ENCODE results near the gene TBC1D22A.

TBC1D22A gene

DNA sequence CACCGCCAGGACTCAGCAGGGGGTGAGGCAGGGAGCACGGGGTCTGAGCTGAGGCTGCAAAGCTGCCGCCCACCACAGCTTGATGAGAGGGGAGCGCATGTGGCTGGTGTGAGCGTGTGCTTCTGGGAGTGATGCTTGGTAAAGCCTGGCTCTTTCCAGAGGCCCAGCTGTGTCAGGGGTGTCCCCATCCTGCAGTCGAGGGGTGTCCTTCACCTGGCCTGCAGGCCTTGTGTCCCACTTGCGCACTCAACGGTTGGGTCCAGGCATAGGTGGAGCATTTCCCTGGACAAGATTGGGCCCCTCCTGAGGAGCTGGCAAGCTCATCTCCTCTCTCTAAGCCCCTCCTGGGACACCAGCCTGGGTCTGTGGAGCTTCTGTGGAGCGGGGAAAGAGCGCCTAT lies 273.9 kb downstream of the TBC1D22A start:
- TF ChIP-seq, protein P1, sequence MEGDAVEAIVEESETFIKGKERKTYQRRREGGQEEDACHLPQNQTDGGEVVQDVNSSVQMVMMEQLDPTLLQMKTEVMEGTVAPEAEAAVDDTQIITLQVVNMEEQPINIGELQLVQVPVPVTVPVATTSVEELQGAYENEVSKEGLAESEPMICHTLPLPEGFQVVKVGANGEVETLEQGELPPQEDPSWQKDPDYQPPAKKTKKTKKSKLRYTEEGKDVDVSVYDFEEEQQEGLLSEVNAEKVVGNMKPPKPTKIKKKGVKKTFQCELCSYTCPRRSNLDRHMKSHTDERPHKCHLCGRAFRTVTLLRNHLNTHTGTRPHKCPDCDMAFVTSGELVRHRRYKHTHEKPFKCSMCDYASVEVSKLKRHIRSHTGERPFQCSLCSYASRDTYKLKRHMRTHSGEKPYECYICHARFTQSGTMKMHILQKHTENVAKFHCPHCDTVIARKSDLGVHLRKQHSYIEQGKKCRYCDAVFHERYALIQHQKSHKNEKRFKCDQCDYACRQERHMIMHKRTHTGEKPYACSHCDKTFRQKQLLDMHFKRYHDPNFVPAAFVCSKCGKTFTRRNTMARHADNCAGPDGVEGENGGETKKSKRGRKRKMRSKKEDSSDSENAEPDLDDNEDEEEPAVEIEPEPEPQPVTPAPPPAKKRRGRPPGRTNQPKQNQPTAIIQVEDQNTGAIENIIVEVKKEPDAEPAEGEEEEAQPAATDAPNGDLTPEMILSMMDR (IDR thresholded peaks at IDR 0.05; ENCODE audit: extremely low read depth, missing control alignments), result no peak
- DNase-seq (ENCODE audit: low spot score), result no peak

DNA sequence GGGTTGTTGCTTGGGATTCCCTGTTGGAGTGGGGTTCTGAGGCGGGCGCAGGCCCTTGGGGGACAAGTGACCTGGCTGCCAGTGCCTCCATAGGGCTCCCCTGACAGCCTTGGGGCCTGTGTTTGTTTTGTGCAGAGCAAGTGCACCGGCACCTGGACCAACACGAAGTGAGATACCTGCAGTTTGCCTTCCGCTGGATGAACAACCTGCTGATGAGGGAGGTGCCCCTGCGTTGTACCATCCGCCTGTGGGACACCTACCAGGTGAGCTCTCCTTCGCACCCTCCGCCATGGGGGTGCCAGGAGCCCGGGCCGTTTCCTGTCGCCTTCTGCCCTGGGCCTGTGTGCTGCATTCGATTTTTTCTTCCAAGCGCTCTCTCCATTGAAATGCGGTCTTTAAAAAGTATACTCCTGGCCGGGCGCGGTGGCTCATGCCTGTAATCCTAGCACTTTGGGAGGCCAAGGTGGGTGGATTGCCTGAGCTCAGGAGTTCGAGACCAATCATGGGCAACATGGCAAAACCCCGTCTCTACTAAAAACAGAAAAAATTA lies 274.6 kb downstream of the TBC1D22A start:
- no peak for DNase-seq (ENCODE audit: low spot score)
- TF ChIP-seq, protein P1 (IDR thresholded peaks at IDR 0.05; ENCODE audit: extremely low read depth, missing control alignments), result no peak

DNA sequence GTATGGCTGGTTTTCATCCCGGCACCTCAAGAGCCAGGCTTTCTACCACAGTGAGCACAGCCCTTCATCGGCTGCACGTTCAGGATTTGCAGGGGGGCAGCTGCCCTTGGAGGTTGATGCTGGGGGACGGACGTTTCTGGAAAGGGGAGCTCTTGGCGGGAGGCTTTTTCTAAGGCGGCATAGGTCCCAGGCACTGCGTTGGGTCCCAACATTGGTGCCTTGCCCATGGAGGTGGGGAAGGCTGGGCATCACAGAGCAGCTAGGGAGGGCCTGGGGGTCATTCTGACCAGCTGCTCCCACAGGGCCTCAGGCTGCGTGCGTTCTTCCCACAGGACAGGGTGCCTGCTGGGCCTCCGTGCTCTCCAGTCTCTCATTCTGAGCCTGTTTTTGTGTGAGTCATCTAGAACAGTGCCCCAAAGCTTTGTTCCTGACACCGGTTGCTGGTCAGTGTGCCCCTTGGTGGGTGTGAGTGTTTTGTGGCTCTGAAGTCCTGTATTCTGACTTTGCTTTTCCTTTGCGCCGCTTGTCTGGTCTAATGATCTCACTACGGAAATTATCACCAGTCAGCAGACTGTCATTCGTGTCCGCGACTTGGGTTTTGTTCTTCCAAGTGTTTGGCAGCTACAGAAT lies 275.9 kb downstream of the TBC1D22A start:
- no peak for DNase-seq (ENCODE audit: low spot score)
- TF ChIP-seq, protein P1 (IDR thresholded peaks at IDR 0.05; ENCODE audit: extremely low read depth, missing control alignments), result no peak

DNA sequence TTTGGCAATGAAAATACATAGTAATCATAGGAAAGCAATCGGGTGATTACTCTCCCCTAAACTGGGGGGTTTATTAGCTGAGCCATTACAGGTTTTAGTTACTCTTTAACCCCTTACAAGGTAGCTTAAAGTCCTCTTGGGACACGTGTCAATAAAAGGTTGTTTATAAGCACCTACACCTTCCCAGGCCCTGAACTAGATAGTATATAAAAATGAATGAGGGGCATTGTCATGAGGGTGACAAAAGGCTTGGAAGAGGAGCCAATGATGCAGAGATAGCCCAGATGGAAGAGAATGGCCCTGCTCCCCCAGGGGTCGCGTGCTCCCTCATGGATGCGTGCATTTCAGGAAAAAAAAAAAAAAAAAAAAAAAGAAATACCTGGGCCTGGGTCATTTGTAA lies 276.9 kb downstream of the TBC1D22A start:
- DNase-seq (ENCODE audit: low spot score), result no peak
- TF ChIP-seq, protein P1 (IDR thresholded peaks at IDR 0.05; ENCODE audit: extremely low read depth, missing control alignments), result no peak

DNA sequence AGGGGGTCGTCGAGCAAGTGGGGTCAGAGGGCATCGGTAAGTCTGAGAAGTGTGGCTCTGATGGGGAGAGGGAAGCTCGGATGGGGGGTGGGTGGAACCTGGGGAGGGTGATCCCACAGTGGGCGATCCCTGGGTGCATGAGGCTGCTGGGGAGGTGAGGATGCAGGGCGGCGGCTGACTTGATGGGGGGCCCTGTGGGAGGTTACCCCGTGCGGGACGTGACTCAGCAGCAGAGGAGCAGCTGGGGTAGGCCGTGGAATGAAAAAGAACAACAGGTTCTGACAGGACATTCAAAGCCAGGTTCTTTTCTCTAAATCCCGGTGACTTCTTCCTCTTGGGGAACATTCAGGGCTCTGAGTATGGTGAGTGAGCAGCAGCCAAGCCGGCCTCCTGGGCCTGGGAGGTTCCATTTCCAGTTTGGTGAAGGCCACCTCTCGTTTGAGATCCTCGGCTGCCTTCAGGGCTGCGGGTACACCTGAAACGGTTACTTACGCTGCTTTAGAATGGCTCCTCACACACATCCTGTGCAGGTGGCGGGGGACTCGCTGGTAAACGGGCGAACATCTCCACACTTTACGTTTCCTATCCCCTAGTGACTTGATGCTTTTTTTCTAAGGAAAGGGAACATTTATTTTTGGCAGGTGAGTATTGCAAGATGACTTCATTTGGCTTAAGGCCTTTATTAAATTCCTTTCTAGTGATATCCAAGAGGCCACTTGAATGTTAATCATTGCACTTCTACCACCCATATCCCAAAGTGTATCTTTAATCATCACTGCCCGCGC lies 278.2 kb downstream of the TBC1D22A start:
- no peak for DNase-seq (ENCODE audit: low spot score)
- TF ChIP-seq, protein P1 (IDR thresholded peaks at IDR 0.05; ENCODE audit: extremely low read depth, missing control alignments), result no peak

DNA sequence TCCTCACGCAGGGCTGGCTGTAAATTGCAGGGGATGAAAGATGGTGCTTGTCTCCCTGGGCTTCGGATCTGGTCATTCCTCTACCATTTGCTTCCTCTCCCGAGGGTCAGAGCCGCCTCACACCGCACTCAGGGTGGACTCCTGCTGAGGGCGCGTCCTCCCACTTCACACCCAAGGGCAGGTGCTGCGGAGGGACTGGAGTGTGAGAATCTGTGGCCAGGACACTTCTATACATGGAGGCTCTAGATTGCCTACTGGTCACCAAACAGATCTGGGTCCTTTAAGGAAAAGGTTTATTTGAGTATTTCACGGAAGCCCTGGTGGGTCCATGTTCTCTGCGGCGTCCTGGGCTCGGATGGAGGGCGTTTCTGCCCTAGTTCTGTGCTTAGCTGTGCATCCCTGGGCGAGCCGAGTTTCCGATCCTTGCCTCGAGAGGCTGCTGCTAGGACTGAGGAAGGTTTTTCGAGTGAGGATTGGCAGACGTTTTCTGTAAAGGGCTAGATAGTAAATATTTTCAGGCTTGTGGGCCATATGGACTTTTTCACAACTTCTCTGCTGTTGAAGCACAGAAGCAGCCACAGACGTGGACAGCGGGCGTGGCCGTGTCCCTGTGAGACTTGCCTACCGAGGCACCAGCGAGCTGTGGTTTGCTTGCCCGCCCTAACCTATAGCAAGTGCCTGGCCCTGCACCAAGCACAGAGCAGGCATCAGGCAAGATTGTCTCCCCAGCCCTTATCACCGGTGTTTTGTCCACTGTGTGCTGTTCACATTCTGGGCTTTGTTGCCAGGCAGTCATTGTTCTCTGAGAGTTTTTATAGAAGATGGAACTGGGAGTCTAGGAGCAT lies 279.0 kb downstream of the TBC1D22A start:
- DNase-seq (ENCODE audit: low spot score), result no peak
- TF ChIP-seq, protein P1 (IDR thresholded peaks at IDR 0.05; ENCODE audit: extremely low read depth, missing control alignments), result no peak
